Esophagus squamous epithelium (tissue), 4 donors: ENCODE results near the gene CAMK1G.

Experiments
- CTCF ChIP-seq, 6 experiments: fragments of 450-650 bp in 4 of 6; fragments of 200-600 bp in 2 of 6; sonication (generic) in 2 of 6; IDR thresholded peaks; one replicate each; pipeline ENCODE4 v1.5.1; 2016 to 2019; ENCODE audit warnings: antibody characterized with exemption in 6 of 6, mild to moderate bottlenecking in 4 of 6, moderate library complexity in 4 of 6
- POLR2A ChIP-seq, 4 donors: fragments of 450-650 bp; IDR thresholded peaks; one replicate each; pipeline ENCODE4 v1.6.1; 2017; ENCODE audit warnings: antibody characterized with exemption in 4 of 4, mild to moderate bottlenecking in 4 of 4, moderate library complexity in 3 of 4

- TF ChIP-seq CTCF (IDR thresholded peaks at IDR 0.05) (no peak), POLR2A (IDR thresholded peaks at IDR 0.05) (no peak)
Measured at GRCh38 chr1:209612646-209613399, 29.3 kb downstream of the CAMK1G start.
